ENCODE results near the gene FCER2. TPM values are rescaled to one million over a fixed set of nuclear protein-coding genes. Genes with fewer than 3 reads are reported as not detected.

FCER2 gene
- total and polyA plus RNA-seq, 4 donors: 0.14 TPM; not detected in 3

DNA sequence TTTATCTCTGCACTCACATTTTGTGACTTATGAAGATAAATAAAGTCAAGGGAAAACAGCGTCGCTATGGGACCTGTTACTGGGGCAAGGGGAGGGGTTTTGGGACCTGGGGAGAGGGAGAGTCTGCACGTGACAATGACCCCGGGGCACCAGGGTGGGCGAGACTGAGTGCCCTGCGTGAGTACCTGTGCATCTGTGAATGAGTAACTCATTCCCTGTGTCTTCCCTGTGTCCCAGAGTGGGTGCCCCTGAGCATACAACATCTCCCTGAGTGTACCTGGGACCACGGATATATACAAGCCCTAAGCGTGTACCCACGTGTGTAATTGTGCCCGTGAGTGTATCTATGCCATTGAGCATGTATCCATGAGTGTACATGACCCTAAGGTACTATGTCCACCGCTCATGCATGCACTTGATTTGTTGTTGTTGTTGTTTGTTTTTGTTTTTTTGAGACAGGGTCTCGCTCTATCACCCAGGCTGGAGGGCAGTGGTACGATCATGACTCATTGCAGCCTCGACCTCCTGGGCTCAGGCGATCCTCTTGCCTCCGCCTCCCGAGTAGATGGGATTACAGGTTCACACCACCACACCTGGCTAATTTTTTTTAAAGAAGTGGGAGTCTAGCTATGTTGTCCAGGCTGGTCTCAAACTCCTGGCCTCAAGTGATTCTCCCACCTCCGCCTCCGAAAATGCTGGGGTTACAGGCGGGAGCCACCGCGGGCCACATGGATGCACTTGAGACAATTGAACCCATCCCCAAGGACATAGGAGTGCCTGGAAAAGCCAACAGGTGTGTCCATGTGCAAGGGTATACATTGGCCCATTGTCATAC, 21.9 kb downstream of the FCER2 start (continued):
- no peak for TF ChIP-seq RXRA (IDR thresholded peaks at IDR 0.05)

DNA sequence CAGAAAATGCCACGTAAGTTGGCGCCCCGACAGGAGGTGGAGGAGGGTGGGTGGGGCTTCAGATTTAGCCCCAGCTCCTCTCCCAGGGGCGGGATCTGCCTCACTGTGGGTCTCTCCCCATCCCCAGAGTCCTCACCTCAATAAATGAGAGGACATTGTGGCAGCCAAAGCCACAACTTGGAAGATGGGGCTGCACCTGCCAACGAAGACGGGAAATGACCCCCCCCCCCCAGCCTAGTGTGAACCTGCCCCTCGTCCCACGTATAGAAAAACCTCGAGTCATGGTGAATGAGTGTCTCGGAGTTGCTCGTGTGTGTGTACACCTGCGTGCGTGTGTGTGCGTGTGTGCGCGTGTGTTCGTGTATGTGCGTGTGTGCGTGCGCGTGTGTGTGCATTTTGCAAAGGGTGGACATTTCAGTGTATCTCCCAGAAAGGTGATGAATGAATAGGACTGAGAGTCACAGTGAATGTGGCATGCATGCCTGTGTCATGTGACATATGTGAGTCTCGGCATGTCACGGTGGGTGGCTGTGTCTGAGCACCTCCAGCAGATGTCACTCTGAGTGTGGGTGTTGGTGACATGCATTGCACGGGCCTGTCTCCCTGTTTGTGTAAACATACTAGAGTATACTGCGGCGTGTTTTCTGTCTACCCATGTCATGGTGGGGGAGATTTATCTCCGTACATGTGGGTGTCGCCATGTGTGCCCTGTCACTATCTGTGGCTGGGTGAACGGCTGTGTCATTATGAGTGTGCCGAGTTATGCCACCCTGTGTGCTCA, 22.8 kb downstream of the FCER2 start:
- no peaks in the 10 kb centered on the region for H3K27me3 ChIP-seq (ENCODE audit: control insufficient read depth in 4 of 4, insufficient read depth in 4 of 4, low read length in 3 of 4)
- H3K9ac ChIP-seq (ENCODE audit: low read depth in 1 of 2, low read length in 2 of 2): no peak overlapping the region
- H3K36me3 ChIP-seq (ENCODE audit: control insufficient read depth in 4 of 4, insufficient read depth in 3 of 4, low read depth in 1 of 4, low read length in 3 of 4): peaks cover 0 to 6% (median 0%) of the 10 kb centered on the region in 4 donors
- WGBS: 43% methylated on average over 30 of the region's 30 CpGs
- H3K4me3 ChIP-seq (ENCODE audit: low read depth in 1 of 3, low read length in 3 of 3): no peak overlapping the region
- no peaks in the 10 kb centered on the region for H3K9me3 ChIP-seq (ENCODE audit: control insufficient read depth in 4 of 4, low read length in 3 of 4)
- no peak overlapping the region for H3K27ac ChIP-seq (ENCODE audit: low read depth in 1 of 2, low read length in 2 of 2)
- TF ChIP-seq, protein P1, sequence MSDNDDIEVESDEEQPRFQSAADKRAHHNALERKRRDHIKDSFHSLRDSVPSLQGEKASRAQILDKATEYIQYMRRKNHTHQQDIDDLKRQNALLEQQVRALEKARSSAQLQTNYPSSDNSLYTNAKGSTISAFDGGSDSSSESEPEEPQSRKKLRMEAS (IDR thresholded peaks at IDR 0.05): no peak
- peak; percentile 54 to 69 for TF ChIP-seq RAD21 (IDR thresholded peaks at IDR 0.05)
- peaks cover 2 to 28% (median 13%) of the 10 kb centered on the region in 4 donors for H3K4me1 ChIP-seq (ENCODE audit: control insufficient read depth in 4 of 4, insufficient read depth in 4 of 4, low read length in 3 of 4)
- DNase-seq (ENCODE audit: low spot score): no peak

DNA sequence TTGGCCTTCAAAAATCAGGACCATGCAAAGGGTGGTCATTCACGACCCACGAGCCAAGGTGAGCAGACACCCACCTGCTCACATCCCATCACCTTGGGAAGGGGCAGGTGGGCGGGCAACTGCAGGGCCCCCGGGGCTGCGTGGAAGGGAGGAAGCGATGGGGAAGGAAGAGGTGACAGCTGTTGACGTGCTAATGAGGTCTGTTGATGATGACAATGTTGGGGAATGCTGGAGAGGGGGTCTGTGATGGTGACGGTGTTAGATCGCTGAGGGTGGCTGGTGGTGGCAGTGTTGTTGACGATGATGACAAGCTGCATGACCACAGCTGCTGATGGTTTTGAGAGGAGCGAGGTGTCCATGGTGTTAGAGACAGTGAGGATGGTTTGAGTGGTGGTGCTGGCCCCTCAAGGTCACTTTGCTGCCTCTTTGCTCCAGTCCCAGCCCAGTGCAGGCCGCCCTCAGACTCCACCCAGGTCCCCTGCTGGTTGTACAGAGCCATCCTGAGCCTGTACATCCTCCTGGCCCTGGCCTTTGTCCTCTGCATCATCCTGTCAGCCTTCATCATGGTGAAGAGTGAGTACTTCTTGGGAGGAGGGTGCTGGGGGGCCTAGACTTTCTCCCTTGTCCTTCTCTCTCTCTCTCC, 24.1 kb downstream of the FCER2 start:
- no peak for DNase-seq (ENCODE audit: low spot score)
- H3K36me3 ChIP-seq (ENCODE audit: control insufficient read depth in 4 of 4, insufficient read depth in 3 of 4, low read depth in 1 of 4, low read length in 3 of 4): peaks cover 0 to 2% (median 0%) of the 10 kb centered on the region in 4 donors
- no peak overlapping the region for H3K9ac ChIP-seq (ENCODE audit: low read depth in 1 of 2, low read length in 2 of 2)
- H3K4me1 ChIP-seq (ENCODE audit: control insufficient read depth in 4 of 4, insufficient read depth in 4 of 4, low read length in 3 of 4): peaks cover 2 to 28% (median 13%) of the 10 kb centered on the region in 4 donors
- TF ChIP-seq GABPA (IDR thresholded peaks at IDR 0.05 in 1 of 2, conservative IDR thresholded peaks at IDR 0.05 in 1 of 2) (no peak), HNF4A (conservative IDR thresholded peaks at IDR 0.05) (no peak), HNF4G (IDR thresholded peaks at IDR 0.05) (no peak), RXRA (IDR thresholded peaks at IDR 0.05) (no peak), TAF1 (conservative IDR thresholded peaks at IDR 0.05) (no peak), RAD21 (IDR thresholded peaks at IDR 0.05) (no peak), NR2F2 (IDR thresholded peaks at IDR 0.05) (no peak), FOXA2 (IDR thresholded peaks at IDR 0.05) (no peak), JUND (IDR thresholded peaks at IDR 0.05) (no peak), SP1 (IDR thresholded peaks at IDR 0.05) (no peak), YY1 (IDR thresholded peaks at IDR 0.05) (no peak), FOXA1 (IDR thresholded peaks at IDR 0.05) (no peak), EGR1 (IDR thresholded peaks at IDR 0.05; ENCODE audit: low read depth in 2 of 2) (no peak)
- TF ChIP-seq, protein P2, sequence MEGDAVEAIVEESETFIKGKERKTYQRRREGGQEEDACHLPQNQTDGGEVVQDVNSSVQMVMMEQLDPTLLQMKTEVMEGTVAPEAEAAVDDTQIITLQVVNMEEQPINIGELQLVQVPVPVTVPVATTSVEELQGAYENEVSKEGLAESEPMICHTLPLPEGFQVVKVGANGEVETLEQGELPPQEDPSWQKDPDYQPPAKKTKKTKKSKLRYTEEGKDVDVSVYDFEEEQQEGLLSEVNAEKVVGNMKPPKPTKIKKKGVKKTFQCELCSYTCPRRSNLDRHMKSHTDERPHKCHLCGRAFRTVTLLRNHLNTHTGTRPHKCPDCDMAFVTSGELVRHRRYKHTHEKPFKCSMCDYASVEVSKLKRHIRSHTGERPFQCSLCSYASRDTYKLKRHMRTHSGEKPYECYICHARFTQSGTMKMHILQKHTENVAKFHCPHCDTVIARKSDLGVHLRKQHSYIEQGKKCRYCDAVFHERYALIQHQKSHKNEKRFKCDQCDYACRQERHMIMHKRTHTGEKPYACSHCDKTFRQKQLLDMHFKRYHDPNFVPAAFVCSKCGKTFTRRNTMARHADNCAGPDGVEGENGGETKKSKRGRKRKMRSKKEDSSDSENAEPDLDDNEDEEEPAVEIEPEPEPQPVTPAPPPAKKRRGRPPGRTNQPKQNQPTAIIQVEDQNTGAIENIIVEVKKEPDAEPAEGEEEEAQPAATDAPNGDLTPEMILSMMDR (IDR thresholded peaks at IDR 0.05; ENCODE audit: low read depth, low read length, missing input control): no peak
- TF ChIP-seq, protein P3, sequence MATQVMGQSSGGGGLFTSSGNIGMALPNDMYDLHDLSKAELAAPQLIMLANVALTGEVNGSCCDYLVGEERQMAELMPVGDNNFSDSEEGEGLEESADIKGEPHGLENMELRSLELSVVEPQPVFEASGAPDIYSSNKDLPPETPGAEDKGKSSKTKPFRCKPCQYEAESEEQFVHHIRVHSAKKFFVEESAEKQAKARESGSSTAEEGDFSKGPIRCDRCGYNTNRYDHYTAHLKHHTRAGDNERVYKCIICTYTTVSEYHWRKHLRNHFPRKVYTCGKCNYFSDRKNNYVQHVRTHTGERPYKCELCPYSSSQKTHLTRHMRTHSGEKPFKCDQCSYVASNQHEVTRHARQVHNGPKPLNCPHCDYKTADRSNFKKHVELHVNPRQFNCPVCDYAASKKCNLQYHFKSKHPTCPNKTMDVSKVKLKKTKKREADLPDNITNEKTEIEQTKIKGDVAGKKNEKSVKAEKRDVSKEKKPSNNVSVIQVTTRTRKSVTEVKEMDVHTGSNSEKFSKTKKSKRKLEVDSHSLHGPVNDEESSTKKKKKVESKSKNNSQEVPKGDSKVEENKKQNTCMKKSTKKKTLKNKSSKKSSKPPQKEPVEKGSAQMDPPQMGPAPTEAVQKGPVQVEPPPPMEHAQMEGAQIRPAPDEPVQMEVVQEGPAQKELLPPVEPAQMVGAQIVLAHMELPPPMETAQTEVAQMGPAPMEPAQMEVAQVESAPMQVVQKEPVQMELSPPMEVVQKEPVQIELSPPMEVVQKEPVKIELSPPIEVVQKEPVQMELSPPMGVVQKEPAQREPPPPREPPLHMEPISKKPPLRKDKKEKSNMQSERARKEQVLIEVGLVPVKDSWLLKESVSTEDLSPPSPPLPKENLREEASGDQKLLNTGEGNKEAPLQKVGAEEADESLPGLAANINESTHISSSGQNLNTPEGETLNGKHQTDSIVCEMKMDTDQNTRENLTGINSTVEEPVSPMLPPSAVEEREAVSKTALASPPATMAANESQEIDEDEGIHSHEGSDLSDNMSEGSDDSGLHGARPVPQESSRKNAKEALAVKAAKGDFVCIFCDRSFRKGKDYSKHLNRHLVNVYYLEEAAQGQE (IDR thresholded peaks at IDR 0.05): no peak
- TF ChIP-seq, protein P1 (IDR thresholded peaks at IDR 0.05): no peak
- TF ChIP-seq, protein P4, sequence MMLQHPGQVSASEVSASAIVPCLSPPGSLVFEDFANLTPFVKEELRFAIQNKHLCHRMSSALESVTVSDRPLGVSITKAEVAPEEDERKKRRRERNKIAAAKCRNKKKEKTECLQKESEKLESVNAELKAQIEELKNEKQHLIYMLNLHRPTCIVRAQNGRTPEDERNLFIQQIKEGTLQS (IDR thresholded peaks at IDR 0.05): no peak
- TF ChIP-seq, protein P5, sequence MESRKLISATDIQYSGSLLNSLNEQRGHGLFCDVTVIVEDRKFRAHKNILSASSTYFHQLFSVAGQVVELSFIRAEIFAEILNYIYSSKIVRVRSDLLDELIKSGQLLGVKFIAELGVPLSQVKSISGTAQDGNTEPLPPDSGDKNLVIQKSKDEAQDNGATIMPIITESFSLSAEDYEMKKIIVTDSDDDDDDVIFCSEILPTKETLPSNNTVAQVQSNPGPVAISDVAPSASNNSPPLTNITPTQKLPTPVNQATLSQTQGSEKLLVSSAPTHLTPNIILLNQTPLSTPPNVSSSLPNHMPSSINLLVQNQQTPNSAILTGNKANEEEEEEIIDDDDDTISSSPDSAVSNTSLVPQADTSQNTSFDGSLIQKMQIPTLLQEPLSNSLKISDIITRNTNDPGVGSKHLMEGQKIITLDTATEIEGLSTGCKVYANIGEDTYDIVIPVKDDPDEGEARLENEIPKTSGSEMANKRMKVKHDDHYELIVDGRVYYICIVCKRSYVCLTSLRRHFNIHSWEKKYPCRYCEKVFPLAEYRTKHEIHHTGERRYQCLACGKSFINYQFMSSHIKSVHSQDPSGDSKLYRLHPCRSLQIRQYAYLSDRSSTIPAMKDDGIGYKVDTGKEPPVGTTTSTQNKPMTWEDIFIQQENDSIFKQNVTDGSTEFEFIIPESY (IDR thresholded peaks at IDR 0.05): no peak
- peak overlapping the region in 1 of 2 donors; percentile 4 for H3K27ac ChIP-seq (ENCODE audit: low read depth in 1 of 2, low read length in 2 of 2)
- 62% methylated on average over 12 of the region's 12 CpGs for WGBS
- no peaks in the 10 kb centered on the region for H3K9me3 ChIP-seq (ENCODE audit: control insufficient read depth in 4 of 4, low read length in 3 of 4)
- no peak overlapping the region for H3K4me3 ChIP-seq (ENCODE audit: low read depth in 1 of 3, low read length in 3 of 3)
- H3K27me3 ChIP-seq (ENCODE audit: control insufficient read depth in 4 of 4, insufficient read depth in 4 of 4, low read length in 3 of 4): no peaks in the 10 kb centered on the region

All from liver (tissue), 9 donors.